ENCODE measurements around the gene SLC9A2. TPM values are rescaled to one million over a fixed set of nuclear protein-coding genes. Genes with fewer than 3 reads are reported as not detected.

The SLC9A2 gene
- total and polyA plus RNA-seq, 8 donors, result 0.10 to 0.58 (median 0.29) TPM

- intact Hi-C loops (cut with DNase I), result no loop called here
- Histone ChIP-seq H3K4me3 (no peak overlapping the region), H3K4me1 (no peaks in the 10 kb centered on the region), H3K27ac (no peak overlapping the region), H3K36me3 (no peaks in the 10 kb centered on the region), H3K9me3 (no peaks in the 10 kb centered on the region), H3K27me3 (peaks cover 0 to 19% of the 10 kb centered on the region in 2 donors)
- no peak for ATAC-seq
- no peak for DNase-seq
- TF ChIP-seq CTCF (IDR thresholded peaks at IDR 0.05), result no peak
Observed at GRCh38 chr2:102639429-102639828, 20.1 kb downstream of the SLC9A2 start.

- ATAC-seq, result no peak
Observed at GRCh38 chr2:102652126-102652525, 32.8 kb downstream of the SLC9A2 start.

GRCh38 chr2:102657770-102658169, 38.4 kb downstream of the SLC9A2 start:
- no peak for TF ChIP-seq CTCF (IDR thresholded peaks at IDR 0.05)

More at GRCh38 chr2:102652126-102652525, 32.8 kb downstream of the SLC9A2 start:
- intact Hi-C loops (cut with DNase I), result no loop called here
- Histone ChIP-seq H3K4me1 (no peaks in the 10 kb centered on the region), H3K9me3 (peaks cover 0 to 6% of the 10 kb centered on the region in 2 donors), H3K4me3 (no peak overlapping the region), H3K36me3 (no peaks in the 10 kb centered on the region), H3K27ac (no peak overlapping the region), H3K27me3 (no peaks in the 10 kb centered on the region)
- no peak for TF ChIP-seq CTCF (IDR thresholded peaks at IDR 0.05)
- DNase-seq, result no peak

GRCh38 chr2:102660070-102660469, 40.7 kb downstream of the SLC9A2 start:
- Histone ChIP-seq H3K27me3 (no peaks in the 10 kb centered on the region), H3K4me3 (no peak overlapping the region), H3K4me1 (no peaks in the 10 kb centered on the region), H3K27ac (no peak overlapping the region), H3K9me3 (no peaks in the 10 kb centered on the region), H3K36me3 (no peaks in the 10 kb centered on the region)
- DNase-seq (no peak), ATAC-seq (no peak)
- intact Hi-C loops (cut with DNase I), result no loop called here
- no peak for TF ChIP-seq CTCF (IDR thresholded peaks at IDR 0.05)

More at GRCh38 chr2:102657770-102658169, 38.4 kb downstream of the SLC9A2 start:
- ATAC-seq (no peak), DNase-seq (no peak)
- Histone ChIP-seq H3K4me1 (no peaks in the 10 kb centered on the region), H3K4me3 (no peak overlapping the region), H3K27ac (no peak overlapping the region), H3K27me3 (no peaks in the 10 kb centered on the region), H3K9me3 (no peaks in the 10 kb centered on the region), H3K36me3 (no peaks in the 10 kb centered on the region)
- intact Hi-C loops (cut with DNase I), result no loop called here

- Histone ChIP-seq H3K4me1 (no peaks in the 10 kb centered on the region), H3K36me3 (no peaks in the 10 kb centered on the region), H3K4me3 (no peak overlapping the region), H3K27me3 (no peaks in the 10 kb centered on the region), H3K27ac (no peak overlapping the region), H3K9me3 (no peaks in the 10 kb centered on the region)
- no peak for TF ChIP-seq CTCF (IDR thresholded peaks at IDR 0.05)
- intact Hi-C loops (cut with DNase I), result no loop called here
- DNase-seq (no peak), ATAC-seq (no peak)
Observed at GRCh38 chr2:102660574-102660973, 41.2 kb downstream of the SLC9A2 start.

Data from left lung (tissue), 10 donors.